LNCaP clone FGC (cell line): ENCODE data around the gene ZNF547.
A peak's percentile ranks its signal among the peaks of the same experiment; 100 is the strongest.

ENCODE experiments used
- DNase-seq: peaks from one replicate; pipeline ENCODE4 v3.0.0-alpha.2; 2011; ENCODE audit warnings: low read depth
- H3K4me3 ChIP-seq: 2 replicates; pipeline ENCODE4 v1.5.1; 2011; ENCODE audit warnings: mild to moderate bottlenecking, low read depth, low read length, control low read depth
- CTCF ChIP-seq: IDR thresholded peaks from 2 replicates; pipeline ENCODE4 v1.5.1; 2012; ENCODE audit warnings: mild to moderate bottlenecking; ENCODE audit not compliant: control insufficient read depth, insufficient read depth; ENCODE audit errors: extremely low read depth

Gene ZNF547

GRCh38 chr19:57406516-57407123 lies 43.3 kb downstream of the ZNF547 start:
- no peak for DNase-seq
- H3K4me3 ChIP-seq = no peak overlapping the region
- TF ChIP-seq CTCF = peak; percentile 91

- no peak for TF ChIP-seq CTCF
- peak within 1 kb of the TSS; percentile 85 for H3K4me3 ChIP-seq
- DNase-seq = peak; percentile 83
Measured at GRCh38 chr19:57410877-57411671, 47.7 kb downstream of the ZNF547 start, which contains the start of gene ZNF17. Gene ZNF17, plus strand, starts transcription at chr19:57411161. Its CDS starts 2,455 bp downstream, at chr19:57413616.

- TF ChIP-seq CTCF = no peak
- H3K4me3 ChIP-seq = no peak overlapping the region
- no peak for DNase-seq
Measured at GRCh38 chr19:57419439-57419838, 56.1 kb downstream of the ZNF547 start.

- H3K4me3 ChIP-seq = no peak overlapping the region
- no peak for DNase-seq
- TF ChIP-seq CTCF = no peak
Measured at GRCh38 chr19:57421037-57421436, 57.7 kb downstream of the ZNF547 start.
